ENCODE measurements around the gene SF3B1.
"Not testable (repeated sequence)": the region's sequence is repeated elsewhere in the genome, so short reads cannot be mapped to it uniquely, and the experiment has no call there.

Gene SF3B1

DNA sequence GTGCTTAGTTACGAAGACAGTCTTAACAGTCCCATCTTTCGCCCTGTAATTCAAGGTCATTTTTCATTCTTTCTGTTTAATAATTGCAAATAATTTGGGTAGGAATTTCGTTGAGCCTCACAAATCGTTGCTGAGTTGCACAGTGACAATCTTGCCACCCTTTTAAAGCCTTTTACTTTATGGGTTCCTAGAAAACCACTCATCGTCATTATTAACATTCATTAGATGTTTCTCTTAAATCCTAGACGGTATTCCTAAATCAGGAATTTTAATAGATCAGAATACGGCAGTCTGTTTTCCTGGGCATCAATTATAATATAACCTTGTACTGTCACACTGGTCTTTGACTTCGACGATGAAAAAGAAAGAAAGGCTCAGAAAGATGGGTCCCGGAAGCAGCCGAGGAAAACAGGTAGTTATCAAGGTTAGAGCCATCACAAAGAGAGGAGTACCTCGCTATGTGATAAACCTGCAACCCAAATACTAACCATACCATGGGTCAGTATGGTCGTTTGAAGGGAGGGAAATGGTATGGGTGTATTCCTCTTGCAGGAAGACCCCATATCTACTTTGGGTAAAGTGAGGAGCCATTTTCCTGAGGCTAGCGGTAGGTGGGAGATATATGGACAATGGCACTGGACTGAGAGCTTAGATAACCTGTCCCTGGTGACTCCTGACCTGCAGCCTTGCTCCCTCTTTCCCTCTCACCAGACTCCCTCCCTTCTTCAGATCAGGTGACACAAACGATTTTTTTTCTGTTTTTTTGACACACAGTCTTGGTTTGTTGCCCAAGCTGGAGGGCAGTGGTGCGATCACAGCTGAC lies 981 bp upstream of the SF3B1 start:
- TF ChIP-seq ESRRG (CRISPR knock-in tag; IDR thresholded peaks at IDR 0.05) (no peak), CSDC2 (CRISPR knock-in tag; IDR thresholded peaks at IDR 0.05) (no peak), ARNTL (CRISPR knock-in tag; IDR thresholded peaks at IDR 0.05; ENCODE audit: borderline replicate concordance, low read depth) (no peak)
- ATAC-seq = peak; percentile 59; the same call in 2 of the 3 replicates

DNA sequence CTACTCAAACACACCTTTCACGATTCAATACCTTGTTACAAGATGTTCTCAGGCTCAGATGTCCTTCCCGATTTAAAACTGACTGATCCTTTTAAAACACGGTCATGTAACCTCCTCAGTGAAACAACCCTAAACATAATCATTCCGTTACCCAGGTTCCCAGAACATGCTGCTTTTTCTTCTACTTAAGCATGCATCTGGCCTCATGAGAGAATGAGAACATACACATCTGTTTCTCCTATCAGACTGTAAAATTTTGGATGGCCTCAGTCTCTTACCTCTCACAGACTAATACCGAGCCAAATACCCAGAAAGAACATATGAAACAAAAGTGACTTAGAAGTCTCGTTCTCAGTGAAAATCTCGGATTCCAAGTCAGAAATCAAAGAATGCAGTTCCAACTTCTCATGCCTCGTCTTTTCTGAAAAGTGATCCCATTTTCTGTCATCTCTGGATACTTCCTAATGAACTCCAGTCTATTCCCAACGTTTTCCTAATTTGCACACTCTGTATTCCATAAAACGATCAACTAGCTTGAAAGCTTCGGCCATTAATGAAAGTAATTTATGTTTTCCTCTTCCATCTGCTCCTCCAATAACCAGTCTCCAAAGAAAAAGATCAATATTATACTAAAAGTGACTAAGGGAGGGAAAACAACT lies 919 bp downstream of the SF3B1 start:
- ATAC-seq = no peak
- TF ChIP-seq ESRRG (CRISPR knock-in tag; IDR thresholded peaks at IDR 0.05) (no peak), TOX (CRISPR knock-in tag; IDR thresholded peaks at IDR 0.05; ENCODE audit: borderline replicate concordance) (no peak), ZFP30 (CRISPR knock-in tag; IDR thresholded peaks at IDR 0.05) (no peak), TCF4 (CRISPR knock-in tag; IDR thresholded peaks at IDR 0.05; ENCODE audit: borderline replicate concordance) (no peak), OSR1 (CRISPR knock-in tag; IDR thresholded peaks at IDR 0.05) (no peak), ZNF565 (CRISPR knock-in tag; conservative IDR thresholded peaks at IDR 0.05; ENCODE audit: low read depth) (no peak), GLIS3 (CRISPR knock-in tag; IDR thresholded peaks at IDR 0.05) (no peak), ISL1 (CRISPR knock-in tag; IDR thresholded peaks at IDR 0.05) (no peak), ZC3H10 (CRISPR knock-in tag; IDR thresholded peaks at IDR 0.05) (no peak), ZNF8 (CRISPR knock-in tag; IDR thresholded peaks at IDR 0.05) (no peak), BACH2 (CRISPR knock-in tag; IDR thresholded peaks at IDR 0.05; ENCODE audit: borderline replicate concordance) (no peak), PPARA (CRISPR knock-in tag; IDR thresholded peaks at IDR 0.05; ENCODE audit: borderline replicate concordance) (no peak), ZNF70 (CRISPR knock-in tag; IDR thresholded peaks at IDR 0.05) (no peak)
- TF ChIP-seq, protein P1, sequence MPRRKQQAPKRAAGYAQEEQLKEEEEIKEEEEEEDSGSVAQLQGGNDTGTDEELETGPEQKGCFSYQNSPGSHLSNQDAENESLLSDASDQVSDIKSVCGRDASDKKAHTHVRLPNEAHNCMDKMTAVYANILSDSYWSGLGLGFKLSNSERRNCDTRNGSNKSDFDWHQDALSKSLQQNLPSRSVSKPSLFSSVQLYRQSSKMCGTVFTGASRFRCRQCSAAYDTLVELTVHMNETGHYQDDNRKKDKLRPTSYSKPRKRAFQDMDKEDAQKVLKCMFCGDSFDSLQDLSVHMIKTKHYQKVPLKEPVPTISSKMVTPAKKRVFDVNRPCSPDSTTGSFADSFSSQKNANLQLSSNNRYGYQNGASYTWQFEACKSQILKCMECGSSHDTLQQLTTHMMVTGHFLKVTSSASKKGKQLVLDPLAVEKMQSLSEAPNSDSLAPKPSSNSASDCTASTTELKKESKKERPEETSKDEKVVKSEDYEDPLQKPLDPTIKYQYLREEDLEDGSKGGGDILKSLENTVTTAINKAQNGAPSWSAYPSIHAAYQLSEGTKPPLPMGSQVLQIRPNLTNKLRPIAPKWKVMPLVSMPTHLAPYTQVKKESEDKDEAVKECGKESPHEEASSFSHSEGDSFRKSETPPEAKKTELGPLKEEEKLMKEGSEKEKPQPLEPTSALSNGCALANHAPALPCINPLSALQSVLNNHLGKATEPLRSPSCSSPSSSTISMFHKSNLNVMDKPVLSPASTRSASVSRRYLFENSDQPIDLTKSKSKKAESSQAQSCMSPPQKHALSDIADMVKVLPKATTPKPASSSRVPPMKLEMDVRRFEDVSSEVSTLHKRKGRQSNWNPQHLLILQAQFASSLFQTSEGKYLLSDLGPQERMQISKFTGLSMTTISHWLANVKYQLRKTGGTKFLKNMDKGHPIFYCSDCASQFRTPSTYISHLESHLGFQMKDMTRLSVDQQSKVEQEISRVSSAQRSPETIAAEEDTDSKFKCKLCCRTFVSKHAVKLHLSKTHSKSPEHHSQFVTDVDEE (CRISPR knock-in tag; IDR thresholded peaks at IDR 0.05) = no peak
- TF ChIP-seq, protein P2, sequence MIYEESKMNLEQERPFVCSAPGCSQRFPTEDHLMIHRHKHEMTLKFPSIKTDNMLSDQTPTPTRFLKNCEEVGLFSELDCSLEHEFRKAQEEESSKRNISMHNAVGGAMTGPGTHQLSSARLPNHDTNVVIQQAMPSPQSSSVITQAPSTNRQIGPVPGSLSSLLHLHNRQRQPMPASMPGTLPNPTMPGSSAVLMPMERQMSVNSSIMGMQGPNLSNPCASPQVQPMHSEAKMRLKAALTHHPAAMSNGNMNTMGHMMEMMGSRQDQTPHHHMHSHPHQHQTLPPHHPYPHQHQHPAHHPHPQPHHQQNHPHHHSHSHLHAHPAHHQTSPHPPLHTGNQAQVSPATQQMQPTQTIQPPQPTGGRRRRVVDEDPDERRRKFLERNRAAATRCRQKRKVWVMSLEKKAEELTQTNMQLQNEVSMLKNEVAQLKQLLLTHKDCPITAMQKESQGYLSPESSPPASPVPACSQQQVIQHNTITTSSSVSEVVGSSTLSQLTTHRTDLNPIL (CRISPR knock-in tag; IDR thresholded peaks at IDR 0.05; ENCODE audit: low read depth) = no peak
- TF ChIP-seq, protein P3, sequence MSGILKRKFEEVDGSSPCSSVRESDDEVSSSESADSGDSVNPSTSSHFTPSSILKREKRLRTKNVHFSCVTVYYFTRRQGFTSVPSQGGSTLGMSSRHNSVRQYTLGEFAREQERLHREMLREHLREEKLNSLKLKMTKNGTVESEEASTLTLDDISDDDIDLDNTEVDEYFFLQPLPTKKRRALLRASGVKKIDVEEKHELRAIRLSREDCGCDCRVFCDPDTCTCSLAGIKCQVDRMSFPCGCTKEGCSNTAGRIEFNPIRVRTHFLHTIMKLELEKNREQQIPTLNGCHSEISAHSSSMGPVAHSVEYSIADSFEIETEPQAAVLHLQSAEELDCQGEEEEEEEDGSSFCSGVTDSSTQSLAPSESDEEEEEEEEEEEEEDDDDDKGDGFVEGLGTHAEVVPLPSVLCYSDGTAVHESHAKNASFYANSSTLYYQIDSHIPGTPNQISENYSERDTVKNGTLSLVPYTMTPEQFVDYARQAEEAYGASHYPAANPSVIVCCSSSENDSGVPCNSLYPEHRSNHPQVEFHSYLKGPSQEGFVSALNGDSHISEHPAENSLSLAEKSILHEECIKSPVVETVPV (CRISPR knock-in tag; IDR thresholded peaks at IDR 0.05) = no peak
- TF ChIP-seq, protein P4, sequence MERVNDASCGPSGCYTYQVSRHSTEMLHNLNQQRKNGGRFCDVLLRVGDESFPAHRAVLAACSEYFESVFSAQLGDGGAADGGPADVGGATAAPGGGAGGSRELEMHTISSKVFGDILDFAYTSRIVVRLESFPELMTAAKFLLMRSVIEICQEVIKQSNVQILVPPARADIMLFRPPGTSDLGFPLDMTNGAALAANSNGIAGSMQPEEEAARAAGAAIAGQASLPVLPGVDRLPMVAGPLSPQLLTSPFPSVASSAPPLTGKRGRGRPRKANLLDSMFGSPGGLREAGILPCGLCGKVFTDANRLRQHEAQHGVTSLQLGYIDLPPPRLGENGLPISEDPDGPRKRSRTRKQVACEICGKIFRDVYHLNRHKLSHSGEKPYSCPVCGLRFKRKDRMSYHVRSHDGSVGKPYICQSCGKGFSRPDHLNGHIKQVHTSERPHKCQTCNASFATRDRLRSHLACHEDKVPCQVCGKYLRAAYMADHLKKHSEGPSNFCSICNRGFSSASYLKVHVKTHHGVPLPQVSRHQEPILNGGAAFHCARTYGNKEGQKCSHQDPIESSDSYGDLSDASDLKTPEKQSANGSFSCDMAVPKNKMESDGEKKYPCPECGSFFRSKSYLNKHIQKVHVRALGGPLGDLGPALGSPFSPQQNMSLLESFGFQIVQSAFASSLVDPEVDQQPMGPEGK (CRISPR knock-in tag; IDR thresholded peaks at IDR 0.05; ENCODE audit: borderline replicate concordance) = no peak

DNA sequence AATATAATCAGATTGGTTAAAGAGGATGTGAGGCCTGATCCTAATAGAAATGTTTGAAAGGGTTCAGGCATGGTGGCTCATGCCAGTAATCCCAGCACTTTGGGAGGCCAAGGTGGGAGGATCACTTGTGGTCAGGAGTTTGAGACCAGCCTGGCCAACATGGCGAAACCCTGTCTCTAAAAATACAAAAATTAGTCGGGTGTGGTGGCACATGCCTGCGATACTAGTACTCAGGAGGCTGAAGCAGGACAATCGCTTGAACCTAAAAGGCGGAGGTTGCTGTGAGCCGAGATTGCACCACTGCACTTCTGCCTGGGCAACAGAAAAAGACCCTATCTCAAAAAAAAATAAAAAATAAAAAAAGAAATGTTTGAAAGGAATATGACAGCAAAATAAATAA lies 2.3 kb downstream of the SF3B1 start:
- ATAC-seq = not testable (repeated sequence)

DNA sequence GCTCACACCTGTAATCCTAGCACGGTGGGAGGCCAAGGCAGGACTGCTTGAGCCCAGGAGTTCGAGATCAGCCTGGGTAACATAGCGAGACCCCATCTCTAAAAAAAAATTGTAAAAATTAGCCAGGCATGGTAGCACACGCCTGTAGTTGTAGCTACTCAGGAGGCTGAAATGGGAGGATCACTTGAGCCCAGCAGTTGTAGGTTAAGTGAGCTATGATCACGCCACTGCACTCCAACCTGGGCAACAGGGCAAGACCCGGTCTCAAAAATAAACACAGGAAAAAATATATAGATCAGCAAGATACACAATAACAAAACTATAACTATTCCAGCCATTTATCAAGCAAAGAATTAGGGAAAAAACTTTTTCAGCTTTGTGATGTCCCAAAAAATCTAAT lies 3.0 kb downstream of the SF3B1 start:
- ATAC-seq = no peak
- no peak for TF ChIP-seq ZC3H10 (CRISPR knock-in tag; IDR thresholded peaks at IDR 0.05)
- no peak for TF ChIP-seq ARNTL (CRISPR knock-in tag; IDR thresholded peaks at IDR 0.05; ENCODE audit: borderline replicate concordance, low read depth)
- TF ChIP-seq OSR1 (CRISPR knock-in tag; IDR thresholded peaks at IDR 0.05) = no peak
- TF ChIP-seq, protein P3 (CRISPR knock-in tag; IDR thresholded peaks at IDR 0.05) = no peak
- TF ChIP-seq TOX (CRISPR knock-in tag; IDR thresholded peaks at IDR 0.05; ENCODE audit: borderline replicate concordance) = no peak
- TF ChIP-seq ESRRG (CRISPR knock-in tag; IDR thresholded peaks at IDR 0.05) = no peak
- no peak for TF ChIP-seq ZFP30 (CRISPR knock-in tag; IDR thresholded peaks at IDR 0.05)
- TF ChIP-seq ZNF565 (CRISPR knock-in tag; conservative IDR thresholded peaks at IDR 0.05; ENCODE audit: low read depth) = no peak

All from SK-N-SH treated with all-trans-retinoic acid at 6 μM for 48 hours (cell line).